ENCODE results near the gene PDIA6. TPM values are rescaled to one million over a fixed set of nuclear protein-coding genes. Genes with fewer than 3 reads are reported as not detected.

Gene PDIA6
- total and polyA plus RNA-seq, 2 of the 4 experiments (the other 2 are of a cell fraction), result 204 to 349 TPM

DNA sequence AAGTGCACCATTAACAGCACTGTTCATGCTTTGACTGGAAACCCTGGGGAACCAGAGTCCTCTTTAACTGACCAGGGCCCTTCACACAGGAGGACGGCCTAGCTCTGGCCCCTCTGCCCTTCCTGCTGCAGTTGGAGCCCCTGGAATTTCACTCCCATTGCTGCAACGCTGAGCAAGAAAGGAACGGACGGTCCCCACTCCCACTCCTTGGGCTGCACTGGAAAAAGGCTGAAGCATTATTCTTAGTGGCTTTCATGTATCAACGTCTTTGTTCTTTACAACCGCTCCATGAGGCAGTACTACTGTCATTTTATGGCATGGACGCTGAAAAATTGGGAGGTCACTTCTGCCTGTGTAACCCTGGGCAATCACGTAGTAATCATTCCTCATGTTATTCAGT lies 9.9 kb downstream of the PDIA6 start:
- Histone ChIP-seq H3K79me1 (ENCODE audit: low read depth in 1 of 2, low read length in 2 of 2) (peaks cover 26 to 46% of the 10 kb centered on the region in 2 experiments; a peak in 3 of 4 replicates), H3K4me1 (ENCODE audit: control insufficient read depth, insufficient read depth, low read length) (no peaks in the 10 kb centered on the region), H3K27ac (ENCODE audit: insufficient read depth, low read length) (no peak overlapping the region), H3K4ac (ENCODE audit: low read depth, low read length) (no peak overlapping the region), H3K9me3 (ENCODE audit: control insufficient read depth, insufficient read depth, low read length) (no peaks in the 10 kb centered on the region), H2BK120ac (ENCODE audit: low read depth, low read length) (no peak overlapping the region), H3K18ac (ENCODE audit: low read depth, low read length) (no peak overlapping the region), H3K14ac (replicated peaks; ENCODE audit: low read depth, low read length) (no peak overlapping the region), H2BK5ac (ENCODE audit: low read depth, low read length, poor library complexity, severe bottlenecking) (no peak overlapping the region), H3K4me2 (ENCODE audit: low read depth, low read length) (no peak overlapping the region), H3K9me1 (ENCODE audit: insufficient read depth, low read length) (no peaks in the 10 kb centered on the region; the same call in 1 of the 2 replicates), H2BK15ac (ENCODE audit: low read depth, low read length) (no peak overlapping the region), H4K8ac (ENCODE audit: low read depth in 2 of 2, low read length in 2 of 2) (no peak overlapping the region), H2AK9ac (replicated peaks; ENCODE audit: low read depth, low read length, poor library complexity) (no peak overlapping the region), H4K5ac (ENCODE audit: low read depth, low read length) (no peak overlapping the region), H3K4me3 (ENCODE audit: insufficient read depth, low read depth, low read length) (no peak overlapping the region), H3K36me3 (ENCODE audit: control insufficient read depth, insufficient read depth, low read length) (peaks cover 20% of the 10 kb centered on the region), H3K56ac (ENCODE audit: extremely low read depth, insufficient read depth, low read length) (no peak overlapping the region), H3K9ac (ENCODE audit: low read depth, low read length) (no peak overlapping the region), H2AFZ (replicated peaks; ENCODE audit: low read length, poor library complexity) (no peak overlapping the region), H3K27me3 (ENCODE audit: control insufficient read depth, insufficient read depth, low read length) (no peaks in the 10 kb centered on the region), H2AK5ac (ENCODE audit: low read depth, low read length) (no peak overlapping the region), H2BK20ac (ENCODE audit: low read depth, low read length) (no peak overlapping the region), H3K23ac (ENCODE audit: low read depth, low read length) (no peak overlapping the region), H4K91ac (ENCODE audit: insufficient read depth, low read depth, low read length) (no peak overlapping the region), H4K20me1 (ENCODE audit: insufficient read depth, low read length) (peaks cover 69% of the 10 kb centered on the region)
- no peak; the same call in 1 of the 2 replicates for ATAC-seq (ENCODE audit: low read depth)
- CTCF ChIA-PET, result no interaction called here
- POLR2A ChIA-PET (ENCODE audit: unreplicated experiment), result no interaction called here
- dilution Hi-C loops (cut with HindIII; ENCODE audit: low sequenced_read_pairs, unreplicated experiment), result no loop called here
- WGBS, 2 experiments (ENCODE audit: extremely low coverage in 2 of 2, insufficient read length in 1 of 2), result 93% methylated on average over 3 of the region's 8 CpGs; no CpG with 5 or more reads in 1 of the 2 experiments
- DNase-seq, result no peak
- in situ Hi-C loops (cut with MboI; ENCODE audit: low sequenced_read_pairs), result no loop called here
- intact Hi-C loops (cut with micrococcal nuclease), result no loop called here
- TF ChIP-seq MAFK (IDR thresholded peaks at IDR 0.05; ENCODE audit: low read depth, low read length), result no peak
- TF ChIP-seq MXI1 (IDR thresholded peaks at IDR 0.05; ENCODE audit: borderline replicate concordance, low read depth, low read length), result no peak
- no peak for TF ChIP-seq FOS (IDR thresholded peaks at IDR 0.05; ENCODE audit: low read depth, low read length)
- TF ChIP-seq RCOR1 (IDR thresholded peaks at IDR 0.05; ENCODE audit: insufficient replicate concordance, low read length), result no peak
- TF ChIP-seq BHLHE40 (IDR thresholded peaks at IDR 0.05; ENCODE audit: low read depth, low read length), result no peak
- TF ChIP-seq MAZ (IDR thresholded peaks at IDR 0.05; ENCODE audit: borderline replicate concordance, low read depth, low read length), result no peak
- TF ChIP-seq SMC3 (IDR thresholded peaks at IDR 0.05; ENCODE audit: low read depth, low read length), result no peak
- no peak for TF ChIP-seq CHD1 (IDR thresholded peaks at IDR 0.05; ENCODE audit: low read depth, low read length)
- no peak for TF ChIP-seq RFX5 (IDR thresholded peaks at IDR 0.05; ENCODE audit: low read depth, low read length)
- TF ChIP-seq, protein P1, sequence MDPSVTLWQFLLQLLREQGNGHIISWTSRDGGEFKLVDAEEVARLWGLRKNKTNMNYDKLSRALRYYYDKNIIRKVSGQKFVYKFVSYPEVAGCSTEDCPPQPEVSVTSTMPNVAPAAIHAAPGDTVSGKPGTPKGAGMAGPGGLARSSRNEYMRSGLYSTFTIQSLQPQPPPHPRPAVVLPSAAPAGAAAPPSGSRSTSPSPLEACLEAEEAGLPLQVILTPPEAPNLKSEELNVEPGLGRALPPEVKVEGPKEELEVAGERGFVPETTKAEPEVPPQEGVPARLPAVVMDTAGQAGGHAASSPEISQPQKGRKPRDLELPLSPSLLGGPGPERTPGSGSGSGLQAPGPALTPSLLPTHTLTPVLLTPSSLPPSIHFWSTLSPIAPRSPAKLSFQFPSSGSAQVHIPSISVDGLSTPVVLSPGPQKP (IDR thresholded peaks at IDR 0.05; ENCODE audit: borderline replicate concordance, low read depth, low read length), result no peak
- no peak for TF ChIP-seq CTCF (conservative IDR thresholded peaks at IDR 0.05; ENCODE audit: low read depth, low read length)
- TF ChIP-seq USF2 (IDR thresholded peaks at IDR 0.05; ENCODE audit: low read depth, low read length), result no peak
- no peak for TF ChIP-seq NFE2L2 (IDR thresholded peaks at IDR 0.05; ENCODE audit: low read depth, low read length)
- TF ChIP-seq CEBPB (IDR thresholded peaks at IDR 0.05; ENCODE audit: low read depth, low read length), result no peak
- TF ChIP-seq RAD21 (IDR thresholded peaks at IDR 0.05; ENCODE audit: low read length), result no peak
- no TSS peak for BruUV-seq (replicated peaks)
